WI38 (cell line): Measurements from ENCODE around the gene STAMBPL1.

ENCODE experiments used
- H3K4me3 ChIP-seq: 2 replicates; pipeline ENCODE4 v1.5.1; 2011; ENCODE audit warnings: low read depth, mild to moderate bottlenecking, control low read depth, low read length
- CTCF ChIP-seq: IDR thresholded peaks from 2 replicates; pipeline ENCODE4 v1.5.1; 2012; ENCODE audit warnings: low read depth, mild to moderate bottlenecking, control low read depth, low read length

STAMBPL1 gene

GRCh38 chr10:88893611-88894010 is 13.6 kb downstream of the STAMBPL1 start:
- TF ChIP-seq CTCF, result no peak

GRCh38 chr10:88895250-88895649 is 15.2 kb downstream of the STAMBPL1 start:
- no peak for TF ChIP-seq CTCF
- H3K4me3 ChIP-seq, result no peak overlapping the region

More at GRCh38 chr10:88893611-88894010, 13.6 kb downstream of the STAMBPL1 start:
- no peak overlapping the region for H3K4me3 ChIP-seq

GRCh38 chr10:88896372-88896993 is 16.4 kb downstream of the STAMBPL1 start:
- no peak overlapping the region for H3K4me3 ChIP-seq
- TF ChIP-seq CTCF, result no peak

GRCh38 chr10:88896994-88897853 is 17.2 kb downstream of the STAMBPL1 start:
- H3K4me3 ChIP-seq, result no peak overlapping the region
- no peak for TF ChIP-seq CTCF

GRCh38 chr10:88898727-88899126 is 18.7 kb downstream of the STAMBPL1 start:
- H3K4me3 ChIP-seq, result no peak overlapping the region

GRCh38 chr10:88899886-88900285 is 19.8 kb downstream of the STAMBPL1 start:
- no peak for TF ChIP-seq CTCF
- no peak overlapping the region for H3K4me3 ChIP-seq

More at GRCh38 chr10:88898727-88899126, 18.7 kb downstream of the STAMBPL1 start:
- TF ChIP-seq CTCF, result no peak
